Panc1 (cell line): Measurements from ENCODE around the gene RTP5.

Experiments used
- CTCF ChIP-seq: fragments of 450-650 bp; IDR thresholded peaks from 2 replicates; pipeline ENCODE4 v1.5.1; 2017; ENCODE audit warnings: mild to moderate bottlenecking
- POLR2AphosphoS5 ChIP-seq: IDR thresholded peaks from 2 replicates; pipeline ENCODE4 v1.6.1; 2012; ENCODE audit warnings: mild to moderate bottlenecking, low read depth, low read length, moderate library complexity
- REST ChIP-seq, 2 experiments: IDR thresholded peaks; 2 replicates each; pipeline ENCODE4 v1.6.1; 2011 to 2012; ENCODE audit warnings: low read depth in 2 of 2, control low read depth in 1 of 2, low read length in 1 of 2, mild to moderate bottlenecking in 1 of 2, moderate library complexity in 1 of 2; ENCODE audit not compliant: insufficient read depth in 1 of 2
- SIN3A ChIP-seq: IDR thresholded peaks from 2 replicates; pipeline ENCODE4 v1.6.1; 2012; ENCODE audit warnings: low read depth, mild to moderate bottlenecking, low read length, moderate library complexity, borderline replicate concordance; ENCODE audit not compliant: insufficient read depth
- TCF7L2 ChIP-seq: IDR thresholded peaks from 2 replicates; pipeline ENCODE4 v1.6.1; 2011; ENCODE audit warnings: mild to moderate bottlenecking, low read depth, low read length, inconsistent platforms

- TF ChIP-seq CTCF (no peak), TCF7L2 (no peak), POLR2AphosphoS5 (no peak), REST (IDR thresholded peaks at IDR 0.05; ENCODE audit: insufficient read depth in 1 of 2, low read depth in 2 of 2, low read length in 1 of 2) (no peak), SIN3A (no peak)
These were observed 21.9 kb downstream of the RTP5 start for GRCh38 chr2:241891315-241891987.
